Mesenteric fat pad (tissue), 1 donor: ENCODE data around the gene EGLN3. TPM values are rescaled to one million over a fixed set of nuclear protein-coding genes. Genes with fewer than 3 reads are reported as not detected.
"Not testable (repeated sequence)": the region's sequence is repeated elsewhere in the genome, so short reads cannot be mapped to it uniquely, and the experiment has no call there.

Source experiments
- DNase-seq: peaks from one replicate; pipeline ENCODE4 v3.0.0-alpha.2; 2020; ENCODE audit warnings: low spot score
- long read RNA-seq: library from polyadenylated mRNA; unstranded; transcript quantifications from one replicate; pipeline ENCODE4 v2.0.0, GENCODE V29; 2020
- total RNA-seq: library from RNA; stranded (reverse); fragmentation: NEBNext Ultra II Directional; extraction: Animal tissue kit (Norgen Biotek cat#: 25700); gene quantifications from one replicate; pipeline ENCODE4 v1.2.1, GENCODE V29; 2021
- donor health status: DM: yes; HTN: yes; CAD: no.

EGLN3 gene
- 4.7 TPM for total RNA-seq
- long read RNA-seq, transcript EGLN3-201 (5 exons, 2,709 nt) = major isoform, 17 of 22 reads
- long read RNA-seq, partial matches to known transcripts = 0 of 22 reads
- long read RNA-seq, other reads (novel, unspliced or antisense) = 5 of 22 reads

DNA sequence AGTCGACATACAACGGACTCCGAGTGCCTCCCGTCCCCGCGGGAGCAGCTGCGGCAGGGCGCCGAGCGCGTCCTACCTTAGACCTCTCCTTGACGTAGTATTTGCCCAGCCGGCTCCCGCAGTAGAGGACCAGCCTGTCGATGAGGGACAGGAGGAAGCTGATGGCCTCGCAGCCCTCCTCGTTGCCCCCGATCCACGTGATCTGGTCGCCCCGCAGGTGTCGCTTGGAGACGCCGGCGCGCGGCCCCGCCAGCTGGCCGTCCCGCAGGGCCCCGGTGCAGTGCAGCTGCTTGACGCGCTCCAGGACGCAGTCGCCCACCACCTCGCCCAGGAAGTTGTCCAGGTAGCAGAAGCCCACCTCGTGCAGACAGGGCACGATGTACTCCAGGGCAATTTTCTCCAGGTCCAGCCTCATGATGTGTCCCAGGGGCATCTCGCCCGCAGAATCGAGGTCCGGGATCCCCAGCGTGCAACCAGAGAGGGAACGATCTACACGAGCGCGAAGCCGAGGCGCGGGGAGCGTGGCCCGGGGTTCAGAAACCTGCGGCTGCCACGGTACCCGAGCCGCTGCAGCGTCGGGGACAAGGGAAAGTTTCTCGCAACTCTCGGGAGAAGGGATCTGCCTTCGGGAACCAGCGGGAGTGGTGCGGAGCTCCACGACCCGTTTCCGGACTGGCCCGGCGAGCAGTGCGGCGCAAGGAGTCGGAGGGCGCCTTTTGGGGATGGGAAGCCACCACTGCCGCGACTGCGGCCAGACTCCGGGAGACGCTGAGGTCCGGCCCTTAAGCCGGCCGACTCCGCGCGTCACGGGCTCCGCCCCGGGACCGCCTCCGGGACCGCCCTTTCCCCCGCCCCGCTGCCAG lies at the start of gene EGLN3:
Gene EGLN3, minus strand, starts transcription at position 755 of the 863 bp plus-strand sequence. Its CDS starts 322 bp downstream, at position 433.
- DNase-seq = peak; percentile 97

DNA sequence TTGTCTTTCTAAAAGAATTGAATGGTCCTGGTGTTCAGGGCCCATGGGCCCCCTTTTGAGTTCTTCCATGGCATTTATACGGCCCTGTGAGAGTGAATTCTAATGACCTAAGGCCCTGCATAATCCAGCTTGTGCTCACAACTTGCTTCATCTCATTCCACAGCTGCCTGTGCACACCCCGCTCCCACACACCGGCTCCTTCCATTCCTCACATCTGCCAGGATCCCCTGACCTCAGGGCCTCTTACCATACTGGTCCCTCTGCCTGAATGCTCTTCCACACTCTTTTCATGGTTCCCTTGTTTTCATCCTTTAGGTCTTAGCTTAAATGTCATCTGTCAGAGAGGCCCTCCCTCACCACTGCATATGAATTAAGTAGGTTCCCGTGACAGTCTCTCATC lies 49.5 kb upstream of the EGLN3 start:
- no peak for DNase-seq

DNA sequence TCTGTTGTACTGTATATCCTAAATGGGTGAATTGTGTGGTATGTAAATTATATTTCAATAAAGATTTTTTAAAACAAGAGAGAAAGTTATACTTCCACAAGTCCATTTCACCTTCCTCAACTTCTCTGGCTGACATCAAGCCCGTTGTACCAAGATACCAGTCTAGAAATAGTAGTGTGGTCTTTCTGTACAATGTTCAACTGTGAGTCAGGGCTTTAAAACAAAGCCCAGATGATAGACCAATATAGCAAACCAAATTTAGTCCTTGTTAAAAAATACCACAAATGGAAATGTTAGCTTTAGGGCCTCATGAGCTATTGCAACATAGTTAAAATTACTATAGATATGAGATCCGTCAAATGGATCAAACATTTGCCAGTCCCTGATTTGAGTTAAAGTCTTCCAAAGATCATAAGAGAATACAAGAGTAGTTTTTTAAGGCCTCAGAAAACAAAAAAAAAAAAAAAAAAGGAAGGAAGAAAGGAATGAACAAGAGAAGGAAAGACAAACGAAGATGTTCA lies 49.0 kb upstream of the EGLN3 start:
- no peak for DNase-seq

GRCh38 chr14:33997611-33998010 lies 46.7 kb upstream of the EGLN3 start:
- no peak for DNase-seq

GRCh38 chr14:33996462-33996861 lies 45.6 kb upstream of the EGLN3 start:
- DNase-seq = no peak

- DNase-seq = no peak
These were observed 42.4 kb upstream of the EGLN3 start for GRCh38 chr14:33993246-33993645.

GRCh38 chr14:33992274-33993007 lies 41.6 kb upstream of the EGLN3 start:
- DNase-seq = no peak

GRCh38 chr14:33990790-33991189 lies 39.9 kb upstream of the EGLN3 start:
- no peak for DNase-seq

GRCh38 chr14:33987565-33988080 lies 36.7 kb upstream of the EGLN3 start:
- no peak for DNase-seq

DNA sequence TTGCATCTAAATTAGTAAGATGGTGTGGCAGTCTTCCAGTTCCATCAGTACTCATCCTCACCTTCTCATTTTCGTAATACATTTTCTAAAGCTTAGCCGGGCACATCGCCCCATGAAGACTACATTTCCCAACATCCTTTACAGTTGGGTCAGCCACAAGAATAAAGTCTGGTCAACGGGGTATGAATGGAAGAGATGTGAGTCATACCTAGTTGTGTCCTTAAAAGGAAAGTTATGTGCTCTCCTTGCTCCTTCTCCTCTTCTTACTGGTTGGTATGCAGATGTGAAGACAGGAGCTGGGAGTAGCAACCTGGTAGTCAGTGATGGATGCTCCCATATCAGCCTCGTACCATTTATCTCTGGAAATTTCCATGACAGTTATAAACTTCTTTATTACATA lies 35.9 kb upstream of the EGLN3 start:
- no peak for DNase-seq

GRCh38 chr14:33985242-33985641 lies 34.4 kb upstream of the EGLN3 start:
- DNase-seq = no peak

DNA sequence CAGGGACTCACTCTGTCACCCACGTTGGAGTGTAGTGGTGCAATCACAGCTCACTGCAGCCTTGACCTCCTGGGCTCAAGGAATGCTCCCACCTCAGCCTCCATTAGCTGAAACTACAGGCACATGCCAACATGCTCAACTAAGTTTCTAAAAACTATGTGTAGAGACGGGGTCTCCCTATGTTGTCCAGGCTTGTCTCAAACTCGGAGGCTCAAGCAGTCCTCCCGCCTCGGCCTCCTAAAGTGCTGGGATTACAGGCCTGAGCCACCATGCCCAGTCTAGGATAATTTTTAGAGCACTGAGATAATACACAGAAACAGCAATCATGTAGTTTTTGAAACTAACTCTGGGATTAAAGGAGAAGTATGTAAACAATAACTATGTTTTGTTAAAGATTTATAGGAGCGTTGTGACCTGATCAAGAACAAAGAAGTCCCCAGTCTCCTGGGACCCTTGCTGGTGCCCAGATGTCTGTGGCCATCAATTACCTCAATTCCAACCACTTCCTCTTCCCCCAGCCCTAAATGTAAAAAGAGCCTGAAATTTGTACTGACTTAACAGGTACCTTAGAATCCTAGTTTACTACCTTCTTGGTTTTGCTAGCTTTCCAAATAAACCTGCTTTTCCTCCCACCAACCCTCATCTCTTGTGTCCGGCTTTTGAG lies 28.9 kb upstream of the EGLN3 start:
- DNase-seq = no peak

DNA sequence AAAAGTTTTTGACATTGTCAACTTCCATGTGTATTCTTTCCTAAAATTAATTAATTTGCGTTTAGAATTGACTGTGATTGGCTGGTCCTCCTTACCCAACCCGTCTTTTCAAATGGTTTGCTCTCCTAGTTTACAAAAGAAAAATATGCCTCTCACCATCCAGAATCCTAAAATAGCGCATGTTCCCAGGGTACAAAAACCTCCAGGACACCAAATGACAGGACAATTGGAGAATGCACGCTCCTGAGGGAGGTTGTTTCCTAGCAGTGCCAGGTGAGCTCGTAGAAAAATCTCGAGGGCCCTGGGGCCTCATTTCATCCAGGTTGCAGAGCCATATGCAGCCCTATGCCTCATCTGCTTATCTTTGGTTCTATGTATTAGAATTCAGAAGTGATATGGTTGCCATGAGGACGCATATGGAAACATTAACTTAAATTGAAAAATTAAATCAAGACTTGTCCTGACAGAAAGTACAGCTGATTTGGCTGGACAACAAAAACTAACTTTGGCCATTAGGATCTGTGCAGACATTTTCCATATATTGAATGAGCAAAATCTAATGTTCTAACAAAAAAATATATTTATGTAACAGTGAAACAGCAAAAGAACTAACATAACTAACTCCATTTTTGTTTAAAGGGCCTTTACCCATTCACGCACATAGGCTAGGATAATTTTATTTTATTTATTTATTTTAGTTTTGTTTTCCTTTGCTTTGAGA lies 28.2 kb upstream of the EGLN3 start:
- no peak for DNase-seq

GRCh38 chr14:33972583-33973081 lies 21.8 kb upstream of the EGLN3 start:
- no peak for DNase-seq

GRCh38 chr14:33969846-33970245 lies 19.0 kb upstream of the EGLN3 start:
- DNase-seq = not testable (repeated sequence)

DNA sequence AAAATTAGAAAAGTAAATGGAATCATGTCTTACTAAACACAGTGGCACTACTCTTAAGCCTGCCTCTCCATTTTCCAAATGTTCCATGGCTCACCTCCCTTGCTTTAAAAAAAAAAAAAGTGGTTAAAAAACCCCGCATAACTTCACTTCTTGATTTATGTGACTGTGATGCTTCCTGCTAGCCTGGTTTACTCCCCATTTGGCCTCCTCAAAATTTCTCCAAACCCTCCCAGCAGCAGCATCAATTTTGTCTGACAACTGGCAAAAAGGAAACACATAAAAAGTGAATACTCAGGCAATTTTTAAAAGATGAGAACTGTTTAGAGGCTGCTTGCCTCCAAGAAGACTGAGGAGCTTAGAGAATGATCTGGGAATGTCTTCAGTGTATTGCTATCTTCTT lies 17.8 kb upstream of the EGLN3 start:
- DNase-seq = no peak

DNA sequence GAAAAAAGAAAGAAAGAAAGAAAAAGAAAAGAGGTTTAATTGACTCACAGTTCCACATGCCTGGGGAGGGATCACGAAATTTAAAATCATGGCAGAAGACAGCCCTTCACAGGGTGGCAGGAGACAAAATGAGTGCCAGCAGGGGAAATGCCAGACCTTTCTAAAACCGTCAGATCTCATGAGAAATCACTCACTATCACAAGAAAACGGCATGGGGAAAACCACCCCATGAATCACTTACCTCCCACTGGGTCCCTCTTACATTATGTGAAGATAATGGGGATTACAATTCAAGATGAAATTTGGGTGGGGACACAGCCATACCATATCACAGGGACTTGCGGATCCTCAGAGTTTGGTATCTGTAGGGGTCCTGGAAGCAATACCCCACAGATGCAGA lies 16.3 kb upstream of the EGLN3 start:
- DNase-seq = no peak

GRCh38 chr14:33966276-33966675 lies 15.4 kb upstream of the EGLN3 start:
- no peak for DNase-seq

DNA sequence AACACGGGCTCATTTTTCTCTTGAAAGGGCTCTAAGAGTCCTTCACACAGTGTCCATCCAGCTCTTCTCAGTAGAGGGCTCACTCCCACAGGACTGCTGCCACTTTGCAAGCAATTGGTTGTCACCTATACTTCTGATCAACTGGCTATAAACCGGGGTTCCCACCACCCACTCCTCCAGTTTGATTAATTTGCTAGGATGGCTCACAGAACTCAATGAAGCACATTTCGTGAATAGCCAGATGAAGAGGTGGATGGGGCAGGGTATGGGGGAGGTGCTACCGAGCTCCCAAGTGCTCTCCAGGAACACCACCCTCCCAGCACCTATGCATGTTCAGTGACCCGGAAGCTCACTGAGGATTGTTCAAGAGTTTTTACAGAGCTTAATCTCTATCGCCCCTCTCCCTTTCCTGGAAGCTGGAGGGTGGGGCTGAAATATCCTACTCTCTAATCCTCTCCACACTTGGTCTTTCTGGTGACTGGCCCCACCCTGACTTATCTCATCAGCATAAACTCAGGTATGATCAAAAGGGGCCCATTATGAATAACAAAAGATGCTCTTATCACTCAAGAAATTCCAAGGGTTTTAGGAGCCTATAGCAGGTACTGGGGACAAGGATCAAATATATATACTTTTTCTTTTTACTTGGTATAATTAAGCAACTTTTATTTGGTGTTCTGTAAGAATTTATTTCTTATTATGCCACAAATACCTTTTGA lies 13.9 kb upstream of the EGLN3 start:
- no peak for DNase-seq

DNA sequence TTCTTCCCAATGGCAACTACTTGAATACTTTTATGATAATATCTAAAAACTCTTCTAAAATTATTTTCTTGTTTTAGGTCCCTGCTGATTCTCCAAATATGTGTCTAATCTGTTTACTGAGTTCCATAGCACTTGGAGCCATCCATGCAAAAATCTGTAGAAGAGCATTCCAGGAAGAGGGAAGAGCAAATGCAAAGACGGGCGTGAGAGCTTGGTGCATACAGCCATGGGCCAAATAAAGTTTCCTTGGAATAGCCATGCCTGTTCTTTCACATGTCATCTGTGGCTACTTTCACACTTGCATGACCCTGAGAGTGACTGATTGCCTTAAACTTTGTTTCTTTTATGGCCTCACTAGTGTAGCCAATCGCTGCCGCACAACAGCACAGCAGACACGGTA lies 13.0 kb upstream of the EGLN3 start:
- no peak for DNase-seq
